ENCODE results near the gene COL21A1.

COL21A1 gene

GRCh38 chr6:56244528-56245253, 2.7 kb downstream of the COL21A1 start:
- no peak for DNase-seq

- no peak for DNase-seq
These were observed 3.3 kb downstream of the COL21A1 start for GRCh38 chr6:56244089-56244488.

DNA sequence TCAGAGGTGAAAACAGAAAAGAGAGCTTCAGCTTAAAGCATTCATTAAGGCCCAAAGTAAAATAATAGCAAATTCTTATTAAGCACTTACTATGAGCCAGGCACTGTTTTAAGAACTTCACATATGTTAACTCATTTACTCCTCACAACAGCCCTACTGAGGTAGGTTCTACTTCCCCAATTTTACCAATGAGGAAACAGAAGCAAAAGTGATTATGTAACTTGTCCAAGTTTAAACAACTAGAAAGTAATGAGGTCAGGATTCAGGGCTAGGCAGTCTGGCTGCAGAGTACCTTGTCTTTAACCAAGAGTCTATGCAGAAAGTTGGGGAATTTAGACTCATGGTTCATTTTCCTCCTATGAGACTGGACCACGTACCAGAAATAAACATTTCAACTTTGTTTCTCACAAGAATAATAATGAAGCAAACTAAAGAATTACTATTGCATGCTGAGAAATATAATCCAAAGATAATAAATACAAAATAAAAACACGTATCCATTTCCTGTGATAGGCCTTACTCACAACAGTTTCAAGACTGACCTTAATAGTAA, 3.8 kb downstream of the COL21A1 start:
- DNase-seq: no peak

DNA sequence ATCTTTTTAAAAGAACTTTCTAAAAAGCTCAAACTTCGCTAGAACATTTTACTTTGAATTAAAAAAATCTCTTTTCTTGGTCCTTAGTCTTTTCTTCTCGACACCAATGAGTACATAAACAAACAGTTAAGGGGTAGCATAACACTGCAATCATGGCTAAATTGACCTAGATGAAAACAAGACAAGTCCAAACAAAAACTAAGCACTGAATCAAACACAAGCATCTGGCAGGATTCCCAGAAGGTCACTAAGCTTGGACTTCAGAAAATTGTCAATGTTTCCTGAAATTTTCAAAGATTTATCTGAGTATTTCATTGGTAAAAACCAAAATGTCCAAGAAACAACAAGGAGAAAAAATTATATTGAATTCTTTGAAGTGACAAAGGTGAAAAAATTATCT, 5.0 kb downstream of the COL21A1 start:
- DNase-seq: no peak

- no peak for DNase-seq
These were observed 6.1 kb downstream of the COL21A1 start for GRCh38 chr6:56241124-56241802.

DNA sequence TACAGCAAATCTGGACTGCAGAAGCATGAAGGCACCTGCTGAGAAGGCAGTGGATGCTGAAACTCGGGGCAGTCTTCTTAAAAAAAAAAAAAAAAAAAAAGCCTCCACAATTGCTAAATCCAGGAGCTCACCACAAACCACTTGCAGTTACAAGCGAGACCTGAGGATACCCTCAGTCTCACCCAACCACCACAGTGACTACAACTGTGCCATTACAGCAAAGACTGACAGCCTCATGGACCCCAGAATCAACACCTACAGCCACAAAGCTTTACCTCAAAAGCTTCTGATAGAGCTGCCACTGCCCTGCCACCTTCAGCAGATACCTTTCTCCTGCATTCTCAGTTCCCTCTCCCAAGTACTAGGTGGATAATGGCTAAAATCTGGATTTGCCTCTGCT, 9.0 kb downstream of the COL21A1 start:
- DNase-seq: no peak

GRCh38 chr6:56235245-56235644, 12.1 kb downstream of the COL21A1 start:
- no peak for DNase-seq

DNA sequence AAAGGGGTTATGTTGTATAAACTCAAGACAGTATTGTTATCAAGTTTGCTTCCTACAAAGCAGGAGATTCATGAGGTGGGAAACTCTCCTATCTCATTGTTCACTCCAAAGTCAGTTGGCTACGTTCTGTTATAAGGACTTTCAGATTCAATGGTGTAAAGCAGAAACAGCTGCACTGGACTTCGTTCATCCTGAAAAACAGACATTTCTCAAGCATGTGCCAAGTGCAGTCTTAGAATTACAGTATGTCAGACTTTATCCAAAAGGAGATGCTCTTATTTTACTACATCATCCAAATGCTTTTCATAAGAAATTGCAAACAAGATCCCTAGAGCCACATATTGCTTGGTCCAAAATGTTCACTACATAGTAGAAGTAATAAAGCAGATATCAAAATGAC, 14.9 kb downstream of the COL21A1 start:
- DNase-seq: no peak

GRCh38 chr6:56231827-56232226, 15.6 kb downstream of the COL21A1 start:
- no peak for DNase-seq

GRCh38 chr6:56230976-56231566, 16.3 kb downstream of the COL21A1 start:
- DNase-seq: no peak

- no peak for DNase-seq
These were observed 20.1 kb downstream of the COL21A1 start for GRCh38 chr6:56227071-56227879.

DNA sequence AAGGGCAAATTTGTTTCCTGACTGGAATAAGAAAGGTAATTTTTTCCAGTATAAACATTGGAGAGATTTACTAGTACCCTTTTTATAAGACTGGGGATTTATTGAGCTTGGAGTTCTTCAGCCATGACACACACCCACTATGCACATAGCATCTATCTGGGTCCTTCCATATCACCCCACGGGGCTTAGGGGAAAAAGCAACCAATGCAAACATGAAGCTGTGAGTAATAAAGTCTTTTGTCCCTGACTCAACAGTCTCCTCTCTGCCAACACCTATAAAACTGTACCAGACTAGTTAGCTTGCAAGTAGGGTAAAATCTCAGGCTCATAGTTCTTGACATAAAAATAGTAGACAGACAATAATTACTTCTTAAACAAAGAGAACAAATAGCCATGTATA, 23.4 kb downstream of the COL21A1 start:
- no peak for DNase-seq

- DNase-seq: no peak
These were observed 24.9 kb downstream of the COL21A1 start for GRCh38 chr6:56222499-56222898.

- no peak for DNase-seq
These were observed 27.3 kb downstream of the COL21A1 start for GRCh38 chr6:56220078-56220477.

- no peak for DNase-seq
These were observed 32.7 kb downstream of the COL21A1 start for GRCh38 chr6:56214703-56215101.

- no peak for DNase-seq
These were observed 33.2 kb downstream of the COL21A1 start for GRCh38 chr6:56214041-56214702.

DNA sequence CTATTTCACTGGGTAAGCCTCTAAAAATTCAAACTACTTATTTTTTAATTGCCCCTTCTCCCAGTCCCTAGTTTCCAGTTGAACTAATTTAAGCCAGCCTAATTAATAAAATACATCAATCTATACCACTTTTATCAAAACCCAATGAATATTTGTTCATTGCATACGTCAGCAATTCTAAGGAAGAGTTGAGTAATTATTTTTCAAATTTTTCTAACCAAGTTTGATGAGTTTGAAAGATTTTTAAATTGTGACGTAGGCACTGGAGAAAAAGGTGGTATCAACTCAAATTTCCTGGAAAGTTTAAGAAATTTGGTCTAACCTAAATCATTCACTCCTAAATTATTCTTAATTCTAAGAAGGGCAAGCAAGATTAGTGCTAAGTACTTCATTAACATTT, 35.7 kb downstream of the COL21A1 start:
- DNase-seq: no peak

DNA sequence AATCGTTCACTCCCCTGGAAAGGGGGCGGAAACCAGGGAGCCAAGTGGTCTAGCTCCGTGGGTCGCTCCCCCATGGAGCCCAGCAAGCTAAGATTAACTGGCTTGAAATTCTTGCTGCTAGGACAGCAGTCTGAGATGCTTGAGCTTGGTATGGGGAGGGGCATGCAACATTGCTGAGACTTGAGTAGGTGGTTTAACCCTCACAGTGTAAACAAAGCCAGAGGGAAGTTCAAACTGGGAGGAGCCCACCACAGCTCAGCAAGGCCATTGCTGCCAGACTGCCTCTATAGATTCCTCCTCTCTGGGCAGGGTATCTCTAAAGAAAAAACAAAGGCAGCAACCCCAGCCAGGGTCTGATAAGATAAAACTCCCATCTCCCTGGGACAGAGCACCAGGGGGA, 43.2 kb downstream of the COL21A1 start:
- no peak for DNase-seq

GRCh38 chr6:56199956-56200355, 47.4 kb downstream of the COL21A1 start:
- DNase-seq: no peak

DNA sequence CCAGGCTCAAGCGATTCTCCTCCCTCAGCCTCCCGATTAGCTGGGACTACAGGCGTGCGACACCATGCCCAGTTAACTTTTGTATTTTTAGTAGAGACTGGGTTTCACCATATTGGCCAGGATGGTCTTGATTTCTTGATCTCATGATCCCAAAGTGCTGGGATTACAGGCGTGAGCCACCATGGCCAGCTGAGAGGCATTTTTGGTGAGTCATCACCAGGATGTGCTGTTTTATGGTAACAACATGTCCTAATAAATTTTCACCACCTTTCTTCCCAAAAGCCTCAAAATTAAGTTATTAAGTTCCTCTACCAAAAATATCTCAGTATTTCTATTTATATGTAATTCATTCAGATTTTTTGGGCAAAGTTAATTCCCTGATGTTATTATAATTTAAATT, 53.5 kb downstream of the COL21A1 start:
- no peak for DNase-seq

GRCh38 chr6:56188429-56188828, 59.0 kb downstream of the COL21A1 start:
- DNase-seq: no peak

DNA sequence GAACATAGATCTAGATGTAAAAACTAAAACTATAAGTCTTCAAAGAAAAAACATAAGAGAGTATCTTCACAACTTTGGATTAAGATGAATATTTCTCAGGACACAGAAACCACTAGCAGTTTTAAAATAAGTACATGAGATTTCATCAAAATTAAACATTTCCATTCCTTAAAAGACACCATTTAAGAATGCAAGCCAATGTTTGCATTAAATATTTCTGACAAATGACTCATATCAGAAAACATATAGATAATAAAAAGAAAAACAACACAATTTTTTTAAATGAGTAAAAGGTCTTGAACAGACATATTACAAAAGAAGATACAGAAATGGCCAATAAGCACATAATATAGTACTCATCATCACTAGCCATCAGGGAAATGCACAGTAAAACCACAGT, 59.7 kb downstream of the COL21A1 start:
- no peak for DNase-seq

GRCh38 chr6:56176741-56177140, 70.6 kb downstream of the COL21A1 start:
- no peak for DNase-seq

All from activated effector memory CD4-positive, alpha-beta T cell treated with Interleukin-2 at 50 U/mL for 16 hours (primary cell).